DND-41 (cell line): ENCODE data around the gene STK32B.

Source experiments
- EZH2 ChIP-seq: IDR thresholded peaks from 3 replicates; pipeline ENCODE4 v1.6.1; 2012; ENCODE audit warnings: borderline replicate concordance, low read depth, mild to moderate bottlenecking, moderate library complexity, low read length, inconsistent platforms; ENCODE audit not compliant: severe bottlenecking
- TF ChIP-seq, protein P1 (sequence below): IDR thresholded peaks from 2 replicates; pipeline ENCODE4 v1.5.1; 2012; ENCODE audit warnings: borderline replicate concordance, low read length, moderate library complexity, mild to moderate bottlenecking; ENCODE audit not compliant: poor library complexity, severe bottlenecking; ENCODE audit errors: extremely low read depth

DNA sequence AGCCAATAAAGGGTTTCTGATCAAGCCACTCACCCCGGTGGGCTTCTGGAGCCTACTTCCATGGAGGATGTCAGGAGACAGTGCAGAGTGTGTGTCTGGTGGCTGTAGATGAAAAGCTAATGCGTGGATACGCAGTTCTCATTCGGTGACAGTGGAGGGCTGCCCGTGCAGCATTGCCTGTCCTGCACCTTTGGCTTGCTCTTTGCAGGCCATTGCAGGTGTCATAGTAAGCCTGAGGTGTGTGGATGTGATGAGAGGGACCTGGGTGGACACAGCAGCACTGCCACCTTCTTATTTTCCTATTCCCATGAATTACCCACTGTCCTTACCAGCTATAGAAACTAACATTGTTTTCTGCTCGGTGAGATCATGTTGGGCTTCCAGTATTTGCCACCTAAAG, 101.2 kb downstream of the STK32B start:
- TF ChIP-seq, protein P1, sequence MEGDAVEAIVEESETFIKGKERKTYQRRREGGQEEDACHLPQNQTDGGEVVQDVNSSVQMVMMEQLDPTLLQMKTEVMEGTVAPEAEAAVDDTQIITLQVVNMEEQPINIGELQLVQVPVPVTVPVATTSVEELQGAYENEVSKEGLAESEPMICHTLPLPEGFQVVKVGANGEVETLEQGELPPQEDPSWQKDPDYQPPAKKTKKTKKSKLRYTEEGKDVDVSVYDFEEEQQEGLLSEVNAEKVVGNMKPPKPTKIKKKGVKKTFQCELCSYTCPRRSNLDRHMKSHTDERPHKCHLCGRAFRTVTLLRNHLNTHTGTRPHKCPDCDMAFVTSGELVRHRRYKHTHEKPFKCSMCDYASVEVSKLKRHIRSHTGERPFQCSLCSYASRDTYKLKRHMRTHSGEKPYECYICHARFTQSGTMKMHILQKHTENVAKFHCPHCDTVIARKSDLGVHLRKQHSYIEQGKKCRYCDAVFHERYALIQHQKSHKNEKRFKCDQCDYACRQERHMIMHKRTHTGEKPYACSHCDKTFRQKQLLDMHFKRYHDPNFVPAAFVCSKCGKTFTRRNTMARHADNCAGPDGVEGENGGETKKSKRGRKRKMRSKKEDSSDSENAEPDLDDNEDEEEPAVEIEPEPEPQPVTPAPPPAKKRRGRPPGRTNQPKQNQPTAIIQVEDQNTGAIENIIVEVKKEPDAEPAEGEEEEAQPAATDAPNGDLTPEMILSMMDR, result no peak
- no peak for TF ChIP-seq EZH2
